H1 (cell line): ENCODE measurements around the gene ANKRD13B. TPM values are rescaled to one million over a fixed set of nuclear protein-coding genes. Genes with fewer than 3 reads are reported as not detected.
A peak's percentile ranks its signal among the peaks of the same experiment; 100 is the strongest.

Source experiments
- CTCF ChIA-PET: fragments of 300-600 bp; sonication (Branson Sonifier 250); formaldehyde crosslinking; loops from one replicate; lab custom pipeline; 2021; ENCODE audit not compliant: partially characterized antibody; lab: Charles Lee
- POLR2A ChIA-PET: fragments of 300-600 bp; sonication (Branson Sonifier 250); formaldehyde crosslinking; loops from one replicate; lab custom pipeline; 2021; ENCODE audit warnings: inconsistent platforms; ENCODE audit not compliant: partially characterized antibody; lab: Charles Lee
- DNase-seq, 2 experiments: peaks; one replicate each; pipeline versions ENCODE4 v3.0.0 to v3.0.0-alpha.2; 2010 to 2022; ENCODE audit warnings: low spot score in 2 of 2, low read depth in 1 of 2, mixed read lengths in 1 of 2
- FAIRE-seq: peaks from 2 replicates; lab custom pipeline; 2011; peaks lifted over from hg19 to GRCh38; lab: Jason Lieb, UNC
- H2AFZ ChIP-seq: 2 replicates; pipeline ENCODE4 v1.8.1; 2012; ENCODE audit warnings: low read length, inconsistent platforms
- H2AK5ac ChIP-seq: 2 replicates; pipeline ENCODE4 v1.6.1; 2013; ENCODE audit warnings: low read depth, low read length
- H2BK120ac ChIP-seq: replicated peaks from 2 replicates; pipeline ENCODE3; 2013; ENCODE audit warnings: low read depth, low read length, inconsistent platforms
- H2BK12ac ChIP-seq: 2 replicates; pipeline ENCODE4 v1.6.1; 2013; ENCODE audit warnings: low read depth, low read length
- H2BK15ac ChIP-seq: 2 replicates; pipeline ENCODE4 v1.6.1; 2013; ENCODE audit warnings: low read length
- H2BK20ac ChIP-seq: 2 replicates; pipeline ENCODE4 v1.6.1; 2013; ENCODE audit warnings: low read length
- H2BK5ac ChIP-seq: 2 replicates; pipeline ENCODE4 v1.6.1; 2013; ENCODE audit warnings: low read depth, low read length
- H3K14ac ChIP-seq: 2 replicates; pipeline ENCODE4 v1.6.1; 2013; ENCODE audit warnings: inconsistent platforms; ENCODE audit not compliant: insufficient read length
- H3K18ac ChIP-seq: 2 replicates; pipeline ENCODE4 v1.6.1; 2013; ENCODE audit warnings: low read length; ENCODE audit errors: extremely low read depth
- H3K23ac ChIP-seq: 2 replicates; pipeline ENCODE4 v1.6.1; 2013; ENCODE audit warnings: inconsistent platforms; ENCODE audit not compliant: insufficient read length
- H3K23me2 ChIP-seq: 2 replicates; pipeline ENCODE4 v1.6.1; 2013; ENCODE audit warnings: low read depth, low read length
- H3K27ac ChIP-seq: 2 replicates; pipeline ENCODE4 v1.6.1; 2011; ENCODE audit warnings: low read depth, low read length, inconsistent platforms
- H3K27me3 ChIP-seq, 4 experiments: replicated peaks in 1 of 4; 1 replicate in 1 of 4; 2 replicates in 3 of 4; pipeline versions ENCODE4 v1.6.1 to v1.8.1; 2011 to 2013; ENCODE audit warnings: low read length in 3 of 4, mild to moderate bottlenecking in 3 of 4, inconsistent platforms in 2 of 4, mixed read lengths in 2 of 4, moderate library complexity in 1 of 4; ENCODE audit not compliant: control insufficient read depth in 3 of 4, insufficient read depth in 3 of 4; ENCODE audit errors: extremely low read depth in 1 of 4
- H3K36me3 ChIP-seq, 4 experiments: 2 replicates each; pipeline versions ENCODE4 v1.6.1 to v1.8.1; 2011 to 2013; ENCODE audit warnings: mild to moderate bottlenecking in 4 of 4, low read length in 3 of 4, moderate library complexity in 2 of 4, control low read depth in 1 of 4, inconsistent platforms in 1 of 4; ENCODE audit not compliant: insufficient read depth in 4 of 4, control insufficient read depth in 2 of 4
- H3K4ac ChIP-seq: replicated peaks from 2 replicates; pipeline ENCODE3; 2013; ENCODE audit warnings: low read length, low read depth, mixed read lengths, inconsistent platforms; ENCODE audit not compliant: insufficient read length
- H3K4me1 ChIP-seq, 4 experiments: replicated peaks in 1 of 4; 1 replicate in 1 of 4; 2 replicates in 3 of 4; pipeline versions ENCODE4 v1.6.1 to v1.8.1; 2011 to 2013; ENCODE audit warnings: low read length in 3 of 4, inconsistent platforms in 2 of 4, mixed read lengths in 1 of 4; ENCODE audit not compliant: insufficient read depth in 4 of 4, control insufficient read depth in 3 of 4
- H3K4me2 ChIP-seq, 2 experiments: 2 replicates each; pipeline versions ENCODE4 v1.6.1 to v1.8.1; 2011 to 2013; ENCODE audit warnings: low read depth in 2 of 2, low read length in 2 of 2, control low read depth in 1 of 2, inconsistent platforms in 1 of 2, mild to moderate bottlenecking in 1 of 2; ENCODE audit not compliant: insufficient read depth in 1 of 2
- H3K4me3 ChIP-seq, 4 experiments: fragments of 200-600, 300-600 bp in 1 of 4; sonication (generic), shearing (Covaris generic), sonication (Bioruptor Twin) in 1 of 4; 2 replicates each; pipeline versions ENCODE4 v1.5.1 to v1.8.1; 2011 to 2016; ENCODE audit warnings: low read length in 4 of 4, low read depth in 3 of 4, control low read depth in 2 of 4, inconsistent platforms in 2 of 4, mild to moderate bottlenecking in 2 of 4, mixed read lengths in 1 of 4, moderate library complexity in 1 of 4; ENCODE audit not compliant: insufficient read depth in 2 of 4; ENCODE audit errors: extremely low read depth in 1 of 4
- H3K56ac ChIP-seq: replicated peaks from 2 replicates; pipeline ENCODE3; 2013; ENCODE audit warnings: low read depth, mild to moderate bottlenecking, mixed read lengths, low read length, inconsistent platforms; ENCODE audit not compliant: insufficient read length
- H3K79me1 ChIP-seq: 2 replicates; pipeline ENCODE4 v1.6.1; 2013; ENCODE audit warnings: low read depth, low read length, control low read depth
- H3K79me2 ChIP-seq, 2 experiments: 2 replicates each; pipeline versions ENCODE4 v1.6.1 to v1.8.1; 2012 to 2013; ENCODE audit warnings: low read length in 2 of 2, mild to moderate bottlenecking in 2 of 2, inconsistent platforms in 1 of 2; ENCODE audit not compliant: insufficient read depth in 2 of 2, control insufficient read depth in 1 of 2
- H3K9ac ChIP-seq, 4 experiments: replicated peaks in 1 of 4; 1 replicate in 1 of 4; 2 replicates in 3 of 4; pipeline versions ENCODE4 v1.6.1 to v1.8.1; 2011 to 2013; ENCODE audit warnings: low read depth in 3 of 4, low read length in 3 of 4, control low read depth in 2 of 4, mild to moderate bottlenecking in 2 of 4, moderate library complexity in 2 of 4, inconsistent platforms in 1 of 4; ENCODE audit errors: extremely low read depth in 1 of 4
- H3K9me3 ChIP-seq, 2 experiments: 2 replicates each; pipeline versions ENCODE4 v1.6.1 to v1.8.1; 2012 to 2013; ENCODE audit warnings: mild to moderate bottlenecking in 2 of 2, moderate library complexity in 2 of 2, control low read depth in 1 of 2, inconsistent platforms in 1 of 2, low read depth in 1 of 2, low read length in 1 of 2, mixed read lengths in 1 of 2; ENCODE audit not compliant: insufficient read depth in 2 of 2
- H4K20me1 ChIP-seq, 2 experiments: replicated peaks in 1 of 2; 2 replicates each; pipeline versions ENCODE3 to v1.8.1; 2011 to 2013; ENCODE audit warnings: inconsistent platforms in 2 of 2, low read length in 2 of 2, mild to moderate bottlenecking in 1 of 2; ENCODE audit not compliant: insufficient read depth in 2 of 2, control insufficient read depth in 1 of 2
- H4K5ac ChIP-seq: 2 replicates; pipeline ENCODE4 v1.6.1; 2013; ENCODE audit warnings: low read length, low read depth, mixed read lengths, inconsistent platforms; ENCODE audit not compliant: insufficient read length
- H4K8ac ChIP-seq: 2 replicates; pipeline ENCODE4 v1.8.0; 2013; ENCODE audit warnings: mild to moderate bottlenecking, moderate library complexity, low read length, inconsistent platforms; ENCODE audit not compliant: insufficient read depth; ENCODE audit errors: extremely low read depth
- H4K91ac ChIP-seq: replicated peaks from 2 replicates; pipeline ENCODE3; 2013; ENCODE audit warnings: low read length, mixed read lengths, inconsistent platforms; ENCODE audit not compliant: insufficient read length
- CHD2 ChIP-seq: IDR thresholded peaks from 2 replicates; pipeline ENCODE4 v1.6.1; 2012; ENCODE audit warnings: low read length, improper control_type of control experiment
- CTBP2 ChIP-seq: IDR thresholded peaks from 2 replicates; pipeline ENCODE4 v1.7.0; 2011; ENCODE audit warnings: borderline replicate concordance, mild to moderate bottlenecking, moderate library complexity, mixed read lengths, low read length; ENCODE audit not compliant: insufficient read depth, insufficient read length
- GABPA ChIP-seq: IDR thresholded peaks from 2 replicates; pipeline ENCODE4 v1.6.1; 2011; ENCODE audit warnings: mild to moderate bottlenecking, low read length, moderate library complexity, borderline replicate concordance; ENCODE audit not compliant: insufficient read depth
- KDM4A ChIP-seq: IDR thresholded peaks from one replicate; pipeline ENCODE4 v1.7.1; 2012; ENCODE audit warnings: low read depth, mild to moderate bottlenecking, moderate library complexity, low read length, inconsistent platforms; ENCODE audit not compliant: severe bottlenecking
- MAFK ChIP-seq: IDR thresholded peaks from 2 replicates; pipeline ENCODE4 v1.6.1; 2012; ENCODE audit warnings: low read depth, mild to moderate bottlenecking, improper control_type of control experiment, low read length
- NRF1 ChIP-seq: IDR thresholded peaks from 2 replicates; pipeline ENCODE4 v1.6.1; 2011; ENCODE audit warnings: mild to moderate bottlenecking, low read depth, low read length, improper control_type of control experiment
- SAP30 ChIP-seq: fragments of 300-600 bp; sonication (generic); IDR thresholded peaks from 2 replicates; pipeline ENCODE4 v1.7.1; 2012; ENCODE audit warnings: low read length, moderate library complexity, mild to moderate bottlenecking, inconsistent platforms; ENCODE audit not compliant: insufficient read depth, insufficient replicate concordance
- TAF1 ChIP-seq: IDR thresholded peaks from 2 replicates; pipeline ENCODE4 v1.6.1; 2011; ENCODE audit warnings: mild to moderate bottlenecking, low read depth, low read length
- WGBS, 2 experiments: shearing (Covaris generic) in 1 of 2; methylation state at CpG; one replicate each; pipeline versions ENCODE4 v1.1.6 to v1.1.7; 2013 to 2015; ENCODE audit warnings: low lambda C conversion rate in 2 of 2, mixed read lengths in 2 of 2, inconsistent platforms in 1 of 2, low coverage in 1 of 2, missing lambda C conversion rate in 1 of 2; ENCODE audit not compliant: insufficient replicate concordance in 2 of 2, insufficient coverage in 1 of 2, insufficient read length in 1 of 2; ENCODE audit errors: extremely low coverage in 1 of 2, missing lambda C conversion rate in 1 of 2; 5-methylcytosine and 5-hydroxymethylcytosine counted together
- polyA plus RNA-seq, 7 experiments: library from polyadenylated mRNA; depleted of rRNA in 3 of 7; stranded (reverse) in 5 of 7; unstranded in 2 of 7; fragments of >200 nt in 5 of 7; fragments of 200-250 nt in 2 of 7; gene quantifications; 1 replicate in 5 of 7; 2 replicates in 1 of 7; 4 replicates in 1 of 7; pipeline versions ENCODE4 v1.2.1 to v1.2.3, GENCODE V29; 2011 to 2013; ENCODE audit warnings: missing spikeins in 2 of 7, mixed read lengths in 2 of 7
- total RNA-seq: library from RNA; stranded (reverse); fragmentation: NEBNext Ultra II Directional; extraction: Animal tissue kit (Norgen Biotek cat#: 25700); gene quantifications from 2 replicates; pipeline ENCODE4 v1.2.1, GENCODE V29; 2021

The ANKRD13B gene
- total and polyA plus RNA-seq, 2 of the 8 experiments (the other 6 are each of a cell fraction or from before 2014, with no cell fraction given): 16.4 to 48.5 TPM

GRCh38 chr17:29621751-29622194, 28.8 kb downstream of the ANKRD13B start:
- H3K79me1 ChIP-seq: no peaks in the 10 kb centered on the region
- peak overlapping the region in 1 of 4 experiments; percentile 84; a peak in 3 of 8 replicates for H3K4me3 ChIP-seq
- H3K23me2 ChIP-seq: peaks cover 14% of the 10 kb centered on the region; the same call in 1 of the 2 replicates
- WGBS, 2 experiments: 78% methylated on average over 8 of the region's 8 CpGs; no CpG with 5 or more reads in 1 of the 2 experiments
- DNase-seq (no peak), FAIRE-seq (no peak)
- no peak overlapping the region for H2BK120ac ChIP-seq
- no peak overlapping the region for H3K23ac ChIP-seq
- no peak overlapping the region for H3K56ac ChIP-seq
- H2AFZ ChIP-seq: no peak overlapping the region
- H3K9me3 ChIP-seq: no peaks in the 10 kb centered on the region
- H3K4ac ChIP-seq: no peak overlapping the region
- no peak overlapping the region for H4K8ac ChIP-seq
- H2BK15ac ChIP-seq: no peak overlapping the region
- POLR2A ChIA-PET: interaction anchor here (1.7 kb wide), 1 partner anchor 30 kb away, joined by 9 read pairs; the partner anchor contains the start of gene ANKRD13B
- H4K20me1 ChIP-seq: peaks cover 0 to 6% of the 10 kb centered on the region in 2 experiments
- H3K36me3 ChIP-seq: no peaks in the 10 kb centered on the region
- H4K91ac ChIP-seq: no peak overlapping the region
- H2BK5ac ChIP-seq: no peak overlapping the region
- no peak overlapping the region for H3K18ac ChIP-seq
- no peak overlapping the region for H2BK20ac ChIP-seq
- CTCF ChIA-PET: interaction anchor here (0.7 to 13.1 kb wide), 10 partner anchors 9 to 309 kb away, joined by 3 to 193 read pairs (median 3); partner anchors contain the start of genes ABHD15, SSH2 and TP53I13
- no peak overlapping the region for H4K5ac ChIP-seq
- peak overlapping the region; percentile 95 for H3K4me2 ChIP-seq
- no peak overlapping the region for H3K9ac ChIP-seq
- H3K27me3 ChIP-seq: peaks cover 9 to 50% (median 37%) of the 10 kb centered on the region in 4 experiments
- H3K14ac ChIP-seq: no peak overlapping the region
- no peak overlapping the region for H3K27ac ChIP-seq
- no peaks in the 10 kb centered on the region for H3K79me2 ChIP-seq
- H2BK12ac ChIP-seq: no peak overlapping the region
- peaks cover 11 to 32% (median 22%) of the 10 kb centered on the region in 4 experiments for H3K4me1 ChIP-seq
- H2AK5ac ChIP-seq: no peak overlapping the region
- TF ChIP-seq KDM4A (no peak), TAF1 (no peak), NRF1 (no peak), GABPA (no peak), CTBP2 (no peak), CHD2 (no peak), SAP30 (no peak), MAFK (no peak)
